HL-60 (cell line): Measurements from ENCODE around the gene SGK1.
A peak's percentile ranks its signal among the peaks of the same experiment; 100 is the strongest.

ENCODE experiments used
- DNase-seq, 2 experiments: peaks; one replicate each; pipeline ENCODE4 v3.0.0-alpha.2; 2010 to 2020; ENCODE audit warnings: low read depth in 1 of 2, low spot score in 1 of 2
- H3K27ac ChIP-seq: fragments of 250-450 bp; sonication (Bioruptor Pico); replicated peaks from 2 replicates; pipeline ENCODE4 v1.5.1; 2020; ENCODE audit warnings: mild to moderate bottlenecking, moderate library complexity
- H3K27me3 ChIP-seq: fragments of 250-450 bp; sonication (Bioruptor Pico); 2 replicates; pipeline ENCODE4 v1.5.1; 2021; ENCODE audit warnings: mild to moderate bottlenecking, moderate library complexity; ENCODE audit not compliant: insufficient read depth, poor library complexity, severe bottlenecking
- H3K4me3 ChIP-seq: replicated peaks from 2 replicates; pipeline ENCODE4 v1.5.1; 2011; ENCODE audit warnings: mild to moderate bottlenecking, control low read depth, low read length; ENCODE audit not compliant: insufficient read depth
- GABPA ChIP-seq: IDR thresholded peaks from 2 replicates; pipeline ENCODE4 v1.6.1; 2012; ENCODE audit warnings: low read depth
- POLR2AphosphoS5 ChIP-seq: IDR thresholded peaks from 2 replicates; pipeline ENCODE4 v1.6.1; 2012; ENCODE audit warnings: low read depth
- SPI1 ChIP-seq: IDR thresholded peaks from 2 replicates; pipeline ENCODE4 v1.6.1; 2012; ENCODE audit warnings: low read depth, mild to moderate bottlenecking, borderline replicate concordance
- TF ChIP-seq, protein P1 (sequence below): IDR thresholded peaks from 2 replicates; pipeline ENCODE4 v1.6.1; 2012; ENCODE audit warnings: low read depth; ENCODE audit not compliant: insufficient replicate concordance
- TF ChIP-seq, protein P2 (sequence below): IDR thresholded peaks from one replicate; pipeline ENCODE4 v1.5.1; 2011; ENCODE audit warnings: low read length, control low read depth, inconsistent platforms; ENCODE audit not compliant: insufficient read depth

Gene SGK1

GRCh38 chr6:134221250-134221649 lies 96.7 kb downstream of the SGK1 start:
- TF ChIP-seq, protein P1, sequence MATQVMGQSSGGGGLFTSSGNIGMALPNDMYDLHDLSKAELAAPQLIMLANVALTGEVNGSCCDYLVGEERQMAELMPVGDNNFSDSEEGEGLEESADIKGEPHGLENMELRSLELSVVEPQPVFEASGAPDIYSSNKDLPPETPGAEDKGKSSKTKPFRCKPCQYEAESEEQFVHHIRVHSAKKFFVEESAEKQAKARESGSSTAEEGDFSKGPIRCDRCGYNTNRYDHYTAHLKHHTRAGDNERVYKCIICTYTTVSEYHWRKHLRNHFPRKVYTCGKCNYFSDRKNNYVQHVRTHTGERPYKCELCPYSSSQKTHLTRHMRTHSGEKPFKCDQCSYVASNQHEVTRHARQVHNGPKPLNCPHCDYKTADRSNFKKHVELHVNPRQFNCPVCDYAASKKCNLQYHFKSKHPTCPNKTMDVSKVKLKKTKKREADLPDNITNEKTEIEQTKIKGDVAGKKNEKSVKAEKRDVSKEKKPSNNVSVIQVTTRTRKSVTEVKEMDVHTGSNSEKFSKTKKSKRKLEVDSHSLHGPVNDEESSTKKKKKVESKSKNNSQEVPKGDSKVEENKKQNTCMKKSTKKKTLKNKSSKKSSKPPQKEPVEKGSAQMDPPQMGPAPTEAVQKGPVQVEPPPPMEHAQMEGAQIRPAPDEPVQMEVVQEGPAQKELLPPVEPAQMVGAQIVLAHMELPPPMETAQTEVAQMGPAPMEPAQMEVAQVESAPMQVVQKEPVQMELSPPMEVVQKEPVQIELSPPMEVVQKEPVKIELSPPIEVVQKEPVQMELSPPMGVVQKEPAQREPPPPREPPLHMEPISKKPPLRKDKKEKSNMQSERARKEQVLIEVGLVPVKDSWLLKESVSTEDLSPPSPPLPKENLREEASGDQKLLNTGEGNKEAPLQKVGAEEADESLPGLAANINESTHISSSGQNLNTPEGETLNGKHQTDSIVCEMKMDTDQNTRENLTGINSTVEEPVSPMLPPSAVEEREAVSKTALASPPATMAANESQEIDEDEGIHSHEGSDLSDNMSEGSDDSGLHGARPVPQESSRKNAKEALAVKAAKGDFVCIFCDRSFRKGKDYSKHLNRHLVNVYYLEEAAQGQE, result no peak
- TF ChIP-seq GABPA (no peak), POLR2AphosphoS5 (no peak), SPI1 (no peak)
- TF ChIP-seq, protein P2, sequence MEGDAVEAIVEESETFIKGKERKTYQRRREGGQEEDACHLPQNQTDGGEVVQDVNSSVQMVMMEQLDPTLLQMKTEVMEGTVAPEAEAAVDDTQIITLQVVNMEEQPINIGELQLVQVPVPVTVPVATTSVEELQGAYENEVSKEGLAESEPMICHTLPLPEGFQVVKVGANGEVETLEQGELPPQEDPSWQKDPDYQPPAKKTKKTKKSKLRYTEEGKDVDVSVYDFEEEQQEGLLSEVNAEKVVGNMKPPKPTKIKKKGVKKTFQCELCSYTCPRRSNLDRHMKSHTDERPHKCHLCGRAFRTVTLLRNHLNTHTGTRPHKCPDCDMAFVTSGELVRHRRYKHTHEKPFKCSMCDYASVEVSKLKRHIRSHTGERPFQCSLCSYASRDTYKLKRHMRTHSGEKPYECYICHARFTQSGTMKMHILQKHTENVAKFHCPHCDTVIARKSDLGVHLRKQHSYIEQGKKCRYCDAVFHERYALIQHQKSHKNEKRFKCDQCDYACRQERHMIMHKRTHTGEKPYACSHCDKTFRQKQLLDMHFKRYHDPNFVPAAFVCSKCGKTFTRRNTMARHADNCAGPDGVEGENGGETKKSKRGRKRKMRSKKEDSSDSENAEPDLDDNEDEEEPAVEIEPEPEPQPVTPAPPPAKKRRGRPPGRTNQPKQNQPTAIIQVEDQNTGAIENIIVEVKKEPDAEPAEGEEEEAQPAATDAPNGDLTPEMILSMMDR, result no peak
- Histone ChIP-seq H3K4me3 (no peak overlapping the region), H3K27ac (no peak overlapping the region), H3K27me3 (no peaks in the 10 kb centered on the region)
- DNase-seq, result no peak

DNA sequence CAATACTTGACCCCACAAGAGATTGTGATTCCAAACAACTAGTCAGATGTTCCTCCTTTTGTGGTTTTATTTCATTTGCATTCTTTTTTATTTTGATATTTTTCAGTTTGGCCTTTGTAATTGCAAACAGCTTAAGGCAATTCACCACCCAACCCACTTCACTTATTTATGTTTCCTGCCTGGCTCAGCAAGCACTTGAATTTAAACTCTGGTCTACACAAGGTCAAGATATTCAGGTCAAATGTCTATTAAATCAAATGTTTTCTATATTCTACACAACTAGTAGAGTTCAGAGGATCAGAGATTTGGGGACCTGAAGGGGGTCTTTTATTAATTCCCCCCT lies 100.1 kb downstream of the SGK1 start:
- no peaks in the 10 kb centered on the region for H3K27me3 ChIP-seq
- DNase-seq, result no peak
- TF ChIP-seq, protein P2, result no peak
- TF ChIP-seq, protein P1, result no peak
- TF ChIP-seq POLR2AphosphoS5 (no peak), SPI1 (no peak), GABPA (no peak)
- no peak overlapping the region for H3K4me3 ChIP-seq
- no peak overlapping the region; the same call in none of the 2 replicates for H3K27ac ChIP-seq

GRCh38 chr6:134217105-134217797 lies 100.7 kb downstream of the SGK1 start:
- no peak for DNase-seq
- Histone ChIP-seq H3K4me3 (no peak overlapping the region), H3K27me3 (no peaks in the 10 kb centered on the region), H3K27ac (peak overlapping the region; percentile 67)
- TF ChIP-seq POLR2AphosphoS5, result no peak
- no peak for TF ChIP-seq SPI1
- TF ChIP-seq GABPA, result no peak
- TF ChIP-seq, protein P2, result no peak
